GM19328 (cell line): ENCODE measurements around the gene GIGYF2.
"Not testable (repeated sequence)": the region's sequence is repeated elsewhere in the genome, so short reads cannot be mapped to it uniquely, and the experiment has no call there.

Source experiments
- ATAC-seq: cut with Tn5 transposase; IDR thresholded peaks from one replicate; pipeline ENCODE4 v1.9.1; 2021; ENCODE audit warnings: mild to moderate bottlenecking, moderate library complexity; ENCODE audit not compliant: unreplicated experiment

GIGYF2 gene

GRCh38 chr2:232890536-232890895, 193.4 kb downstream of the GIGYF2 start:
- no peak for ATAC-seq

- no peak for ATAC-seq
Measured at GRCh38 chr2:232890896-232891601, 193.9 kb downstream of the GIGYF2 start.

- ATAC-seq, result no peak
Measured at GRCh38 chr2:232891621-232892071, 194.5 kb downstream of the GIGYF2 start.

- no peak for ATAC-seq
Measured at GRCh38 chr2:232892221-232892620, 195.1 kb downstream of the GIGYF2 start.

- ATAC-seq, result no peak
Measured at GRCh38 chr2:232892843-232893242, 195.7 kb downstream of the GIGYF2 start.

GRCh38 chr2:232893834-232894233, 196.7 kb downstream of the GIGYF2 start:
- no peak for ATAC-seq

- no peak for ATAC-seq
Measured at GRCh38 chr2:232894251-232894650, 197.1 kb downstream of the GIGYF2 start.

- ATAC-seq, result no peak
Measured at GRCh38 chr2:232894746-232895145, 197.6 kb downstream of the GIGYF2 start.

- no peak for ATAC-seq
Measured at GRCh38 chr2:232896111-232896510, 199.0 kb downstream of the GIGYF2 start.

GRCh38 chr2:232896720-232897597, 199.8 kb downstream of the GIGYF2 start:
- no peak for ATAC-seq

GRCh38 chr2:232897598-232898408, 200.7 kb downstream of the GIGYF2 start:
- ATAC-seq, result no peak

- no peak for ATAC-seq
Measured at GRCh38 chr2:232898592-232899543, 201.7 kb downstream of the GIGYF2 start.

GRCh38 chr2:232900811-232901735, 203.9 kb downstream of the GIGYF2 start:
- no peak for ATAC-seq

- no peak for ATAC-seq
Measured at GRCh38 chr2:232901736-232902578, 204.8 kb downstream of the GIGYF2 start.

GRCh38 chr2:232903989-232904388, 206.9 kb downstream of the GIGYF2 start:
- no peak for ATAC-seq

- not testable (repeated sequence) for ATAC-seq
Measured at GRCh38 chr2:232906867-232907717, 210.0 kb downstream of the GIGYF2 start.

- not testable (repeated sequence) for ATAC-seq
Measured at GRCh38 chr2:232907718-232908085, 210.6 kb downstream of the GIGYF2 start.
